ENCODE measurements around the gene AGPS.
"Not testable (repeated sequence)": the region's sequence is repeated elsewhere in the genome, so short reads cannot be mapped to it uniquely, and the experiment has no call there.

Gene AGPS

GRCh38 chr2:177424620-177425019 lies 32.0 kb downstream of the AGPS start:
- not testable (repeated sequence) for DNase-seq

GRCh38 chr2:177427316-177427715 lies 34.7 kb downstream of the AGPS start:
- no peak for DNase-seq

GRCh38 chr2:177427936-177428335 lies 35.4 kb downstream of the AGPS start:
- DNase-seq, result not testable (repeated sequence)

- DNase-seq, result no peak
Measured at GRCh38 chr2:177429688-177430325, 37.2 kb downstream of the AGPS start.

GRCh38 chr2:177430411-177430810 lies 37.8 kb downstream of the AGPS start:
- DNase-seq, result no peak

- not testable (repeated sequence) for DNase-seq
Measured at GRCh38 chr2:177431111-177431725, 38.6 kb downstream of the AGPS start.

GRCh38 chr2:177432703-177433102 lies 40.1 kb downstream of the AGPS start:
- no peak for DNase-seq

GRCh38 chr2:177433402-177433801 lies 40.8 kb downstream of the AGPS start:
- no peak for DNase-seq

GRCh38 chr2:177434475-177434874 lies 41.9 kb downstream of the AGPS start:
- DNase-seq, result no peak

GRCh38 chr2:177445200-177445599 lies 52.6 kb downstream of the AGPS start:
- no peak for DNase-seq

- no peak for DNase-seq
Measured at GRCh38 chr2:177448031-177448430, 55.5 kb downstream of the AGPS start.

- DNase-seq, result no peak
Measured at GRCh38 chr2:177449159-177449558, 56.6 kb downstream of the AGPS start.

- no peak for DNase-seq
Measured at GRCh38 chr2:177455187-177455586, 62.6 kb downstream of the AGPS start.

GRCh38 chr2:177459756-177460155 lies 67.2 kb downstream of the AGPS start:
- DNase-seq, result not testable (repeated sequence)

- DNase-seq, result no peak
Measured at GRCh38 chr2:177460973-177461585, 68.5 kb downstream of the AGPS start.

GRCh38 chr2:177464549-177464948 lies 72.0 kb downstream of the AGPS start:
- DNase-seq, result no peak

GRCh38 chr2:177465400-177466138 lies 73.0 kb downstream of the AGPS start:
- no peak for DNase-seq

- DNase-seq, result no peak
Measured at GRCh38 chr2:177466337-177467195, 74.0 kb downstream of the AGPS start.

GRCh38 chr2:177467646-177468045 lies 75.1 kb downstream of the AGPS start:
- no peak for DNase-seq

GRCh38 chr2:177471990-177472389 lies 79.4 kb downstream of the AGPS start:
- no peak for DNase-seq

GRCh38 chr2:177474301-177474700 lies 81.7 kb downstream of the AGPS start:
- DNase-seq, result no peak

- no peak for DNase-seq
Measured at GRCh38 chr2:177474998-177475397, 82.4 kb downstream of the AGPS start.

- no peak for DNase-seq
Measured at GRCh38 chr2:177476897-177477296, 84.3 kb downstream of the AGPS start.

Measured in right hindlimb (tissue), 1 donor.